Stimulated activated CD8-positive, alpha-beta memory T cell treated with anti-CD3 and anti-CD28 coated beads, Interleukin-2, amount 100 ng/mL, for 48 hours (primary cell): Measurements from ENCODE around the gene ALDH3A1.

ENCODE experiments used
- DNase-seq, 2 donors: peaks; one replicate each; pipeline ENCODE4 v3.0.0-alpha.2; 2020; ENCODE audit warnings: low read depth in 2 of 2

The ALDH3A1 gene

GRCh38 chr17:19719355-19720209 lies 28.5 kb downstream of the ALDH3A1 start:
- DNase-seq = no peak

- no peak for DNase-seq
Observed at GRCh38 chr17:19718613-19719354, 29.3 kb downstream of the ALDH3A1 start.

GRCh38 chr17:19718041-19718612 lies 30.0 kb downstream of the ALDH3A1 start:
- DNase-seq = no peak

- no peak for DNase-seq
Observed at GRCh38 chr17:19717411-19717908, 30.6 kb downstream of the ALDH3A1 start.

GRCh38 chr17:19717031-19717360 lies 31.1 kb downstream of the ALDH3A1 start:
- DNase-seq = no peak

GRCh38 chr17:19716108-19717030 lies 31.7 kb downstream of the ALDH3A1 start, which contains the start of gene SLC47A2:
Gene SLC47A2, minus strand, starts transcription at chr17:19716584. Its CDS starts 29 bp downstream, at chr17:19716555.
- no peak for DNase-seq

GRCh38 chr17:19714542-19715411 lies 33.3 kb downstream of the ALDH3A1 start:
- DNase-seq = no peak

- no peak for DNase-seq
Observed at GRCh38 chr17:19713901-19714361, 34.2 kb downstream of the ALDH3A1 start.

- no peak for DNase-seq
Observed at GRCh38 chr17:19713462-19713861, 34.6 kb downstream of the ALDH3A1 start.

GRCh38 chr17:19712436-19713004 lies 35.6 kb downstream of the ALDH3A1 start:
- DNase-seq = no peak

GRCh38 chr17:19709841-19710240 lies 38.3 kb downstream of the ALDH3A1 start:
- DNase-seq = no peak

- no peak for DNase-seq
Observed at GRCh38 chr17:19708431-19709175, 39.5 kb downstream of the ALDH3A1 start.

- no peak for DNase-seq
Observed at GRCh38 chr17:19707728-19708221, 40.3 kb downstream of the ALDH3A1 start.

GRCh38 chr17:19706791-19707727 lies 41.0 kb downstream of the ALDH3A1 start:
- DNase-seq = no peak

GRCh38 chr17:19705771-19706770 lies 42.0 kb downstream of the ALDH3A1 start:
- no peak for DNase-seq

GRCh38 chr17:19705201-19705600 lies 42.9 kb downstream of the ALDH3A1 start:
- no peak for DNase-seq
